Effector memory CD4-positive, alpha-beta T cell (primary cell): Measurements from ENCODE around the gene MALT1.
"Not testable (repeated sequence)": the region's sequence is repeated elsewhere in the genome, so short reads cannot be mapped to it uniquely, and the experiment has no call there.

Experiments used
- DNase-seq, 3 donors: peaks; one replicate each; pipeline ENCODE4 v3.0.0-alpha.2; 2020
- H3K27ac ChIP-seq: 2 replicates; pipeline ENCODE4 v1.7.0; 2013; ENCODE audit warnings: mild to moderate bottlenecking, low read length, moderate library complexity; ENCODE audit not compliant: insufficient read depth, poor library complexity, severe bottlenecking
- H3K27me3 ChIP-seq: replicated peaks from 2 replicates; pipeline ENCODE4 v1.7.0; 2013; ENCODE audit warnings: mild to moderate bottlenecking, low read length; ENCODE audit not compliant: insufficient read depth, control insufficient read depth, poor library complexity, severe bottlenecking
- H3K36me3 ChIP-seq: 2 replicates; pipeline ENCODE4 v1.7.0; 2013; ENCODE audit warnings: mild to moderate bottlenecking, low read length, moderate library complexity; ENCODE audit not compliant: control insufficient read depth, insufficient read depth
- H3K4me1 ChIP-seq: 2 replicates; pipeline ENCODE4 v1.7.0; 2013; ENCODE audit warnings: low read length, mild to moderate bottlenecking; ENCODE audit not compliant: control insufficient read depth, insufficient read depth, poor library complexity, severe bottlenecking
- H3K4me3 ChIP-seq: 2 replicates; pipeline ENCODE4 v1.7.0; 2013; ENCODE audit warnings: low read length, low read depth, mild to moderate bottlenecking; ENCODE audit not compliant: insufficient read depth, poor library complexity, severe bottlenecking
- H3K9me3 ChIP-seq: 2 replicates; pipeline ENCODE4 v1.7.0; 2013; ENCODE audit warnings: mild to moderate bottlenecking, low read length, moderate library complexity; ENCODE audit not compliant: control insufficient read depth

MALT1 gene

DNA sequence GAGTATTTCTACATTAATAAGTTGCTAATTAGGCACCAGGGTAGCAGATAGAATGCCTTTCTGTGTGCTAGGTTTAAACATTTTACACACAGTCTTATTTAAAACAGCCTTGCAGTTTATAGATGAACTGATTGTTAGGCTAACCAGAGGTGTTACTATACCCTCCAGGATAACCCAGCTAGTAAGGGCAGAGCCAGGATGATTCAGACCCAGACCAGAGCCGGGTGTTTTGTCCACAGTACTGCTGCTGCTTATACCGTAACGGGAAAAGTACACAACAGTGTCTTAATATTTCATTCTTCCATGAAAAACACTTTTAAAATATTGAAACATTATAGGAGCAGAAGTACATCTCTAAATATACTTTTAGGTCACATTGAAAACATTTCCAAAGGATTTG, 82.7 kb downstream of the MALT1 start:
- peaks cover 15% of the 10 kb centered on the region for H3K4me1 ChIP-seq
- DNase-seq = no peak
- H3K36me3 ChIP-seq = peaks cover 16% of the 10 kb centered on the region
- no peaks in the 10 kb centered on the region for H3K9me3 ChIP-seq
- H3K4me3 ChIP-seq = no peak overlapping the region
- no peaks in the 10 kb centered on the region for H3K27me3 ChIP-seq
- H3K27ac ChIP-seq = no peak overlapping the region

DNA sequence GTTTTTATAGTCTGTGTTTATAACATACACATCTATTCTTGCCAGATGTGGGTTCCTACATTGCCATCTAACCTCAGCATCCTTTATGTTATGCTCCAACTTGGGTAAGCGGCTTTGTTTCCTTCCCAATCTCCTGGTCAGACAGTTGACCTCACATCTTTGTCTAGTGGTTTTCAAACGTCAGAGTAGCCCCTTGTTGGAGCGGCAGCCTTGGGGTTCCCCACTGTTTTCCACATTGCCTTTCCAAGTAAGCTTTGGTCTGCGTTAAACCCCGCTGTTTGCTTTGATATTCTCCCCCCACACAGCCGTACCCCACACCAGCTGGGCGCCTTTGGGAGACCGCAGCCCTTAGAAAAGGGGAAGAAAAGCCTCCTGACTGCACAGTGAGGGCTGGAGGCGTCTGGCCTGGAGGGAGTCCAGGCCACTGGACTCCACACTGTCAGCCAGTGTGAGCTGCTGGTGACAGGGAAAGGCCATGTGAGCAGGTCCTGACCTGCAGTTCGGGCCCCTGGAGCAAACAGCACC, 83.3 kb downstream of the MALT1 start:
- H3K4me1 ChIP-seq = peaks cover 15% of the 10 kb centered on the region
- no peak overlapping the region for H3K27ac ChIP-seq
- peaks cover 9% of the 10 kb centered on the region for H3K36me3 ChIP-seq
- no peaks in the 10 kb centered on the region for H3K9me3 ChIP-seq
- no peak overlapping the region for H3K4me3 ChIP-seq
- no peaks in the 10 kb centered on the region for H3K27me3 ChIP-seq
- DNase-seq = no peak

DNA sequence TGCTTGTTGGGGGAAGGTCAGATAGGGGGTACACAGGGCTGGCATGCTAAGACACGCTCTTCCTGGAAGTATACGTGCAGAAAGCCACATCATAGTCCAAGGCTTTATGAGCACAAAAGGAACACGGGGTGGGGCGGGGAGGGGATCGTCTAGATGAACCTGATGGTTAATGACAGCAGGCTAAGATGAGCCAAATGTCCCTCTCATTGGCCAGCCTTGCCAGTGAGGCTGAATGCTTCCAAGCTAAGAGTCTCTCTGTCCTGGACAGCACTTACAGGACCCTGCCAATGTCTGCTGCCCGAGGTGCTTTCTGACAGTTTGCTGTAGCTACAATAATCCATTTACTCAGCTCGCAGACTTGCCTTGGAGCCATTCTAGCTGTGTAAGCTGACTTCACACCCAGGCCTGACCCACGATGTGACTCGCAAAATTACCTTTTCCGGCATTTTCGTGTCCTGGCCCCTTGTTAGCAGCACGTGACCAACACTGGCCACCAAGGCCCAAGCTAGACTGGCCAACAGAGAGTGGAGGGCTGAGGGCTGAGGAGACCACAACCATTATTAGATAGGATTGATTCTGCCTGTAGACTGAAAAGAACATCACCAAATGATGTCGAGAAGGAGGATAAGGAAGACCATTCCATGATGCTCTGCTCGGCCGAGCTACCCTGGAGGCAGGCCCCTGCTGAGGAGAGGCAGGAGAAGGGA, 84.2 kb downstream of the MALT1 start:
- Histone ChIP-seq H3K4me3 (no peak overlapping the region), H3K9me3 (no peaks in the 10 kb centered on the region), H3K27ac (no peak overlapping the region), H3K27me3 (no peaks in the 10 kb centered on the region), H3K36me3 (peaks cover 4% of the 10 kb centered on the region), H3K4me1 (peaks cover 15% of the 10 kb centered on the region)
- DNase-seq = no peak

DNA sequence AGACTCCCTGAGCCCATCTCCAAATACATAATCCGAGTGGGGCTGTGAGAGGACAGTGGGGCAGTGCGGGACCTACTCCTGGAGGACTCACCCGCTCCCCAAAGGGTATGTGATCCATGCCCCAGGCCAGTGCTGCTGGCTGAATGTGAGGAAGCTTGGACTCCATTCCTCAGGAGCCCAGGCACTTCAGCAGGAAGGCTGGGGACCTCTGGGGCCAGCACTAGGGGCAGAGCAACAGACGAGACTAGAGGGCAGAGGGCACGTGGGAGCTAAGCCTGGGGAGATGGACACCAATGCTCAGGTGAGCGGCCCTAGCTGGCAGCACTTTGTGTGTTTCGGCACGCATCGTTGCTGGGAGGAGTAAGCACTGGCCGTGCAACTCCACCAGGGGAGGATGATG, 84.9 kb downstream of the MALT1 start:
- Histone ChIP-seq H3K4me1 (peaks cover 16% of the 10 kb centered on the region), H3K4me3 (no peak overlapping the region), H3K27me3 (no peaks in the 10 kb centered on the region), H3K27ac (no peak overlapping the region), H3K36me3 (no peaks in the 10 kb centered on the region), H3K9me3 (no peaks in the 10 kb centered on the region)
- DNase-seq = no peak

DNA sequence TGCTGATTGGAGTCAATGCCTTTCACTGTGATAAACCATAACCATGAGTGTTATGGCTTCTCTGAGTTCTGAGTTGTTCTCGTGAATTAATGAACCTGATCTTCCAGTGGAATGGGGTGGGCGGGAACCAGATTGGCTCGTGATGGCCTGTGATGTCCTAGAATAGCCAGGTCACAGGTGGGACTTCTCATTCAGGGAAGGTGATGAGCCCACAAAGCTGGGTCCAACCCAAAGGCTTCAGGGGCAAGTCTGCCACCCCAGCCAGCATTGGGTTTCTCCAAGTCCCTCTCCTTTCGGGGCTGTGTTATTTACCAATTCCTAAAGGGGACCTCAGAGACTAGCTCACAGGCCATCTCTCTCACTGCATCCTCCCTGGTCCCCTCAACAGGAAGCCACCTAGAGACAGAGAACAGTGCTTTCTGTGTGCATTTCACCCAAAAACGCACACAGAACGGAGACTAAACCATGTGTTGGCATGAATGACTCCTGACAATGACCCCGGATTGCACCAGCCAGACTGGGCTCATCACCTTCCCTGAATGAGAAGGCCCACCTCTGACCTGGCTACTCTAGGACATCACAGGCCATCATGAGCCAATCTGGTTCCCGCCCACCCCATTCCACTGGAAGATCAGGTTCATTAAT, 85.5 kb downstream of the MALT1 start:
- DNase-seq = no peak
- peaks cover 19% of the 10 kb centered on the region for H3K4me1 ChIP-seq
- H3K4me3 ChIP-seq = no peak overlapping the region
- H3K36me3 ChIP-seq = no peaks in the 10 kb centered on the region
- no peaks in the 10 kb centered on the region for H3K9me3 ChIP-seq
- H3K27ac ChIP-seq = no peak overlapping the region
- no peaks in the 10 kb centered on the region for H3K27me3 ChIP-seq

DNA sequence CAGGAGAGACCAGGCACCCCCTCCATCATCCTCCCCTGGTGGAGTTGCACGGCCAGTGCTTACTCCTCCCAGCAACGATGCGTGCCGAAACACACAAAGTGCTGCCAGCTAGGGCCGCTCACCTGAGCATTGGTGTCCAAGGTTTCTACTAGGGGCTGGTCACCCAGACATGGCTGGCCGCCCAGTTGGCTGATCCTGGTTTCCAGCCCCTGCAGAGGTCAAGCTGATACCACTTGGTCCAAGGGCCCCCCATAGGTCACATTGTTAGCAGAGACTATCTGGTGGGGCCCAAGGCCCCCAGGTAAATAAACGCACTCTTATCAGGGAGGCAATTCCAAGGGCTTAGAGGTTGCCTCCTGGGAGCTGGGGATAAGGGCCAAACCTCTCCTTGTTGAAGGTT, 86.1 kb downstream of the MALT1 start:
- not testable (repeated sequence) for H3K9me3 ChIP-seq, H3K36me3 ChIP-seq, H3K27me3 ChIP-seq, DNase-seq, H3K27ac ChIP-seq, H3K4me3 ChIP-seq
- peaks cover 19% of the 10 kb centered on the region for H3K4me1 ChIP-seq

DNA sequence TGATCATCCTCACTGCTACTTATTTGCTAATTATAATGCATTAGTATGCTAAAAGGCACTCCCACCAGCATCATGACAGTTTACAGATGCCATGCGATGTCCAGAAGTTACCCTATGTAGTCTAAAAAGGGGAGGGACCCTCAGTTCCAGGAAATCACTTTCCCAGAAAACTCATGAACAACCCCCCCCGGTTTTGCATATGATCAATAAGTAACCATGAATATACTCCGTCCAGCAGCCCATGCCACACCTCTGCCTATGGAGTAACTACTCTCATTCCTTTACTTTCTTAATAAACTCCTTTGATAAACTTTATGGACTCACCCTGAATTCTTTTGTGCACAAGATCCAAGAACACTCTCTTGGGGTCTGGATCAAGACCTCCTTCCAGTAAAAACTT, 86.8 kb downstream of the MALT1 start:
- Histone ChIP-seq H3K4me1 (peaks cover 19% of the 10 kb centered on the region), H3K4me3 (no peak overlapping the region), H3K36me3 (no peaks in the 10 kb centered on the region), H3K9me3 (no peaks in the 10 kb centered on the region), H3K27ac (no peak overlapping the region), H3K27me3 (no peaks in the 10 kb centered on the region)
- DNase-seq = no peak

DNA sequence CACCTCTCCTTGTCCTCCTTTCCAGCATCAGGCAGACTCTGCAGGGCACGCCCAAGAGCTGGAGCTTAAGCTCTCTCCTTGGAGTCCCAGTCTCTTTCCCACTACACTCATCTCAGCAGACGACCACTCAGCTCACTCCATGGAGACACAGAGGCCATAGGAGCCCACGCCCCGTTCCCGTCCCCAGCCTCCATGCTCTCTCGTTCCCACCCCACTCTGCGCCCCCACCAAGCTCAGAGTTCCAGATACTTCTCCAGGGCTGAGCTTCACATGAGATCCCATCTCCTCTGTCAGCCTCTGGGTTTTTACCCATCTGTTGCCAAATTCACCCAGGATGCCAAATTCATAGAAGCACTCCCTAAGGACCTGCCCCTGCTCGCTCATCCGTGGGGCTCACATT, 87.3 kb downstream of the MALT1 start:
- H3K4me3 ChIP-seq = no peak overlapping the region
- H3K36me3 ChIP-seq = no peaks in the 10 kb centered on the region
- peaks cover 19% of the 10 kb centered on the region for H3K4me1 ChIP-seq
- no peaks in the 10 kb centered on the region for H3K9me3 ChIP-seq
- DNase-seq = no peak
- H3K27me3 ChIP-seq = no peaks in the 10 kb centered on the region
- H3K27ac ChIP-seq = no peak overlapping the region

DNA sequence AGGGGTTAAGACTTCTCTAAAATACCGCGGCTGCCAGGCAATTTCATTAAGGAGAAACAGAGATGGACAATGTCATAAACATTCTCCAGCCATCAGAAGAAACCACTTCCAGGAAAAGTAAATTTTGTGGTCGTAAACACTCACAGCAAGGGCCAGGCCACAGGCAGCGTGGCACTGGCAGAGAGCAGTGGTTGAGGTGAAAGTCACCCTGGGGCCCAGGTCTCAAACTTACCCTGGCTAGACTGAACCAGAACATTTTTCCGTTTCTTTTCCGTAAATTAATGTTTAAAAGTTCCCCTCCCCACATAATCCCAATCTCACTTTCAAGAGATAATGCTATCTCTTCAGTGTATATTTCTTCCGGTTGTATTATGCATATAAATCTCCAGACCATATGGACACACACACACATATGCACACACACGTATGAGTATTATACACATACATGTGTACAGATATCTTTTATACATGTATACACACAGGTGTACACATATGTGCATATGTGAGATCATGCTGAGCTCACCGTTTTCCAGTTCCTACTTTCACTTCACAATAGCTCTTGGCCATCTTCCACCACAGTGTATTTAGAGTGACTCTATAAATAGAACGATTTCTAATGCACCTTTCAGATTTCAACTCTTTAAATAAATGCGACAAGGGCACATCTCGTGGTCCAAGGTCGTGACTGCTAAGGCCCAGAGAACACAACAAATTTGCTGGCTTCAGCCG, 90.1 kb downstream of the MALT1 start:
- Histone ChIP-seq H3K36me3 (no peaks in the 10 kb centered on the region), H3K9me3 (no peaks in the 10 kb centered on the region), H3K4me1 (peaks cover 6% of the 10 kb centered on the region), H3K27me3 (no peaks in the 10 kb centered on the region), H3K27ac (no peak overlapping the region), H3K4me3 (no peak overlapping the region)
- DNase-seq = no peak
